Measurements from ENCODE around the gene SMIM31.

SMIM31 gene

GRCh38 chr4:164753873-164754488 lies at the start of gene SMIM31:
SMIM31 (plus strand) TSS chr4:164754131; CDS start chr4:164770444, 16,313 bp downstream.
- DNase-seq = no peak

- DNase-seq = no peak
Observed at GRCh38 chr4:164706675-164707074, 47.3 kb upstream of the SMIM31 start.

- DNase-seq = peak; percentile 11
Observed at GRCh38 chr4:164716901-164717300, 37.0 kb upstream of the SMIM31 start.

DNA sequence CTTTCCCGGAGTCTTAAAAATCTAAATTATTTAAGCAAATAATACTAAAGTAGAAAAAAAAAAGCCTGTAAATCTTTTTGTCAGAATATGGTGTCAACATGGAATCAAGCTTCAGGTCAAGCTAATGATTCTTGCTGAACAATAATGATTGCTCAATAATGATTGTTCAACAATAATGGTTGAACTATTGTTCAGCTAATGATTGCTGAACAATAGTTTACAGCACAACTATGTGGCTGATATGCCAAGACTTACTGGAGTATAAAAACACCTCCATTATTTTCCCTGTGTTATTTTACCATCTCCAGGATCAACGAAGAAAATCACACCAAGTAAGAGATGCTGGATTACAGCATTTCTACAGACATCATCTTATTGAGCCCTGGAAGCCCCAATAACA lies 35.1 kb upstream of the SMIM31 start:
- DNase-seq = no peak

DNA sequence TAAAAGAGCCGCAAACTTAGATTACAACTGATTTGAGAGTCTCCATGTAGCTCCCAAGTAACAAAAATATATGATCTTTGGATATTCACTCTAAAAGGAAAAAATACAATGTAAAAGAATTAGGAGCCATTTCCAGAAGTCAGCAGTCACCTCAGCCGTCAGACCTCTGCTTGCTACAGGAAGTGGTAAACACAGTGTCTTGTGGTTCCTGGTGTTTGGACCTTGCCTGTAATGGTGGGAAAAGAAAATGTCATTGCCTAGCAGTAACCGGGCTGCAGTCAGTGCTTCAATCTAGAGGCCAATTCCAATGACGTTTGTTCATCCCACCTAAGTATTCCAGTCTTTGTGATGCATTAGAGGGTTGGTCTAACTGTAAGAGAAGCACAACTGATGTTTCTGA lies 28.9 kb upstream of the SMIM31 start:
- no peak for DNase-seq

DNA sequence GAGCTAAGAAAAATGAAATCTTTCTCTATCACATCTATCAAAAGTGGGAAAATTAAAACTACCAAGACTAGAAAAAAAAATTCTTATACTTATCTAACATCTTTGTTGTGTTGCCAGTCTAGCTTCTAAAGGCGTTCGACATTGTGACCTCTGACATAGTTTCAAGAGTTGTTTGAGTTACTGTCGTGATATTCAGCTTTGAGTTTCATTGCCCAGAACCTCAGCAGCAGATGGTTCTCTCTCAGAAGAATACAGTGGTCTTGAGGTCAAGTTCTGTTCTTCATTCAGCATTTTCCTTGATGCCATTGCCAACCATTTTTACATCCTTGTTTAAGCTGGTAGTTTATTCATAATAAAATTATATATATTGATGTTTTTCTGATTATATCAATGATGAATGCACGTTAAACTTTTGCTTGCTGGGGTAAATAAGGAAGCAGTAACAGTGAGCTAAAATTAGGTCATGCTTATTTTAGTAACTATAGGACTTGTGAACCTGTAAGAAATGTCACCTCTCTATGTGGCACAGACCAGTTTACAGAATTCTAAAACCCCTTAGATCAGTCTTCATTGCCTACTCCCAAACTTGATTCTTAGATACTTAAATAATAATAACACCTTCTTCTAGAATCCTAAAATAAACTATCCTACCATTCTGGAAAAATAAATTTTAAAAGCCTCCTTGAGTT lies 23.1 kb upstream of the SMIM31 start:
- no peak for DNase-seq

DNA sequence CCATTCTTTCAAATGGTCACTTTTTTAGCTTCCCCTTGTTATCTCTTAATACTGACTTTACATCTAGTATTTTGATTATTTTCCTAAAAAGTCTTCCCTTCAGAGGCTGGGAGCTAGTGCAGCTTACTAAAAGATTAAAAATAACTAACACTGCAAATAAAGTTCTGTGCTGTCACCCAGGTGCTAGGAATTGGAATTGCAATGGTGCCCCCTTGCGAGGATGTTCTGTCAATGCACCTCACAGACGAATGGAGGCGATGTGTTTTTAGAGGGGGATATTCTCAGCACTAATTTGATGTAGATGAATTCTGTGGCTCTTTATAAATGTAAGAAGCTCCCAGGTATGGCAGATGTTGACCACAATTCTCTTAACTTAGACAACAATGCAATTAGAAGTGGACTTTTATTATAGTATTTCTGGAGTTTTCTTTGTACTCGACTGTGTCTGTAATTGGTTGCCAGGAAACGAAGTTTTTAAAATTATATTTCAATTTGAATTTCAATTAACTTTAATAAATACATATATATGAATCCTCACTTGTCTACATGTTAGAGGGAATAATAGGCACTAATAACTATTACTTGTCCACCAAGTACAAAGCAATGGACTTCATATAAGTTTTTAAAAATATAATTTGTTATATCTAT lies 22.0 kb upstream of the SMIM31 start:
- peak; percentile 67 for DNase-seq

GRCh38 chr4:164734484-164734883 lies 19.4 kb upstream of the SMIM31 start:
- peak; percentile 22 for DNase-seq

DNA sequence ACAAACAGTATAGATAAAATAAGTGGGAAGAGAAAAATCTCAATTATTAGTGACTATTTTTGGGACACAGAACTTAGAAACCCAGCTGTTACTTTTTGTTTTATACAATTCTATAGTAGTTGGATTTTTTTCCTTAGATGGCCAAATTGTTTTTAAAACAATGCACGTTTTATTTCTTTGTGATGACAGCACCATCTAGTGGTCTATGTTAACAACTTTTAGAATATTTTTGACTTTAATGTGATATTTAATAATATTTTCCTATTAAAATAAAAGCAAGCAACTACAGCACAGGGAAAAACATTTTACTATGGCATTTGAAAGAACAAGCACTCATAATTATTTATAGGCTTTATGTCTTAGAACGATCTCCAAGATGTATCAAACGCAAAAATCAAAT lies 5.6 kb upstream of the SMIM31 start:
- peak; percentile 49 for DNase-seq

- DNase-seq = no peak
Observed at GRCh38 chr4:164755432-164755831, 1.5 kb downstream of the SMIM31 start.

GRCh38 chr4:164756686-164757085 lies 2.8 kb downstream of the SMIM31 start:
- DNase-seq = no peak

GRCh38 chr4:164761241-164761640 lies 7.3 kb downstream of the SMIM31 start:
- DNase-seq = no peak

DNA sequence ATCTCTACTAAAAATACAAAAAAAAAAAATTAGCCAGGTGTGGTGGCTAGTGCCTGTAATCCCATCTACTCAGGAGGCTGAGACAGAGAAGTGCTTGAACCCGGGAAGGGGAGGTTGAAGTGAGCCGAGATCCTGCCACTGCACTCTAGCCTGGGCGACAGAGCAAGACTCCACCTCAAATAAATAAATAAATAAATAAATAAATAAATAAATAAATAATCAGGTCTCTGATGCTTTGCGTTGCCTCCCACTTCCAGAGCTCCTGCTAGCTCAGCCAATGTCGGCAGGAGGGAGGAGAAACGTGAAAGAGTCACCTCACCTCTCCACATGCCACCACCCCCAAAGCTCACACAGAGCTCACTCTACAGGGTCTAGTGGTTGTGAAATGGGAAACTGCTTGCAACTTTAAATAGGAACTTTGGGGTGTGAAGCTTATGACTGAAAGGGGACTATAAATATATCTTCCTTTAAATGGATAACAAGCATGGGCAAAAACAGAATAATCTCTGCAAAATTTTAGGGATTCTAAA lies 7.9 kb downstream of the SMIM31 start:
- DNase-seq = no peak

DNA sequence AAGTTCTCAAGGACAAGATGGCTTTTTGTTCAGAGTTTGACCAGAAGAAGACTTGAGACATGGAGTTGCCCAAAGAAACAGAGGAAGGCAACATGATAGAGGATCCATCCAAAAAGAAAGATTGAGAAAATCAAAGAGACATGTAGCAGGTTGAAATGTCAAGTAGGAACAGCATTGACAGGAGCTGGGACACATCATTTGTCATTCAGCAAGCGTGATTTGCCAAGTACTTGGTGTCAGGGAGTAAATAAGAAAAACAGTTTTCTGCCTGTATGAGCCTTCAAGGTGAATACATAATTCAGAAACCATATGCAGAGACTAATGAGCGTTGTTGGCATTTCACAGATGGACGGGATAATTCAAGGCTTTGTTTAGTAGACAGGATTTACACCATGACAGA lies 11.2 kb downstream of the SMIM31 start:
- no peak for DNase-seq

GRCh38 chr4:164765833-164766232 lies 11.9 kb downstream of the SMIM31 start:
- DNase-seq = no peak

GRCh38 chr4:164768516-164768915 lies 14.6 kb downstream of the SMIM31 start:
- DNase-seq = no peak

DNA sequence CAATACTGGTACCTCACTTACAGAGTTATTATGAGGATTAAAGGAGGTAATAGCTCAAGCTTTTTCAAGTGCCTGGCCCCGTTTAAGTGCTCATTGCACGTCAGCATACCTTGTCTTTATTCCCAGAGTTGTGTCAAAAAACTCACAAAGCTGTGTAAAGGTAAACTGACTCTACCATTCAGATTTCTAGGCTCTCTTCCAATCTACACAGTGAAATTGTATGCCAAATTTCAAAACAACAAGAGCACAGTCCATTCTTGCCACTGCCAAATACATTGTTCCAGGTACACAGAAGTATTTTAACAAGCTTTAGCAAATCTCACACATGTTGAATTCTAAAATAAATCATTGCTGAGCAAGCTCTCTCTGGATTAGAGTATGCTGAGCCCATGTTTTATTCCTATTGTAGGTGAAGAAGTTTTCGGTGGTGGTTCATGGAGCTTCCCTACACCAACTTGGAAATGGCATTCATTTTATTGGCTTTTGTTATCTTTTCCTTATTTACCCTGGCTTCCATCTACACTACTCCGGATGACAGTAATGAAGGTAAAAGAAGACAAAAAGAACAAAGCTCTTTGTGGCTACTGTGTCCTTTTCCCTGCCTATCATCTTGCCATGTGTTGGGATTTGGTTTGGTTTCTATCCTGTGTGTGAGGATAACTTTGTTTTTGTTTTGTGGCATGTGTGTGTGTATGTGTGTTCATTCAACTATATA lies 16.2 kb downstream of the SMIM31 start:
- no peak for DNase-seq

DNA sequence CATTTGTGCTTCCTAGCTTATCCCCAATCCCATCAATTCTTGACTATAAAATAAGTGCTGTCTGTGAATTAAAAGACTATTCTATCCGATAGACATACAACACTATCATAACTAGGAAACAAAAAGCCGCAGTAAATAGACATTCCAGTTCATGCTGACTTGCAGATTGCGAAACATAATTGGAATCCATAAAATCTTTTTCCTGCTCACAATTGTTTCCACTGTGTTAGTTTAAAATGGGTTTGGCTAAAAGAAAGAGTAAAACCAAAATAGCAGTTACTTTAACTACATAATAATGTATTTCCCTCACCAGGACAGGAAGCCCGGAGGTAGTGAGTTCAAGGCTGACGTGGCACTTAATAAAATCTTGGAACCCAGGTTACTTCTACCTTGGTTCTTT lies 17.2 kb downstream of the SMIM31 start:
- DNase-seq = no peak

- DNase-seq = no peak
Observed at GRCh38 chr4:164772076-164772475, 18.1 kb downstream of the SMIM31 start.

DNA sequence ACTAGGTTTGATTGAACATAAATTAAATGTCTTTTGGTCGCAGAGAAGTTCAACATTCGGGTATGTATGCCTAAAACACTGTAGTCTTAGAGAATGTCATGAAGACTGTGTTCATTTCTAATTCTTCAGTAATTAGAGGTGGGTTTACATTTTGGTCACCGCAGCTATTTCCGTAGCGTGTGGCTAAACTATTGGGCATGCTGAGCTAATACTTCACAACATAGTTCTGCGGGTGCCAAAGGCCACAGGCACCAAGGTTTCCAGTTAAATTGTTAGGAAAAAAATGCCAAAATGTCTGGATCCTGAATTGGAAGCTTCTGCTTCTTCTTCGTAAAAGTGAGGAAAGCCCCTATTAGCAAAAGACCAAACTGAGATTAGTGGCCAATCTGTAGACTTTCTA lies 25.1 kb downstream of the SMIM31 start:
- DNase-seq = no peak

- peak; percentile 69 for DNase-seq
Observed at GRCh38 chr4:164779811-164780216, 25.9 kb downstream of the SMIM31 start.

DNA sequence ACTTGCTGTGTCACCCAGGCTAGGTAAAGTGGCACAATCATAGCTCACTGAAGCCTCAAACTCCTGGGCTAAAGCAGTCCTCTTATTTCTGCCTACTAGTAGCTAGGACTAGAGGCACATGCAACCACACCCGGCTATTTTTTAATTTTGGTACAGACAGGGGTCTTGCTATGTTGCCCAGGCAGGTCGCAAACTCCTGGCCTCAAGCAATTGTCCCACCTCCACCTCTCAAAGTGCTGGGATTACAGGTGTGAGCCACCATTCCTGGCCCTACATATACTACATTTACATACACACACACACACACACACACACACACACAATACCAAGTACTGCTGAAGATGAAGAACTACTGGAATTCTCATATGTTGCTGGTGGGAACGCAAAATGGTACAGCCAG lies 26.9 kb downstream of the SMIM31 start:
- no peak for DNase-seq

DNA sequence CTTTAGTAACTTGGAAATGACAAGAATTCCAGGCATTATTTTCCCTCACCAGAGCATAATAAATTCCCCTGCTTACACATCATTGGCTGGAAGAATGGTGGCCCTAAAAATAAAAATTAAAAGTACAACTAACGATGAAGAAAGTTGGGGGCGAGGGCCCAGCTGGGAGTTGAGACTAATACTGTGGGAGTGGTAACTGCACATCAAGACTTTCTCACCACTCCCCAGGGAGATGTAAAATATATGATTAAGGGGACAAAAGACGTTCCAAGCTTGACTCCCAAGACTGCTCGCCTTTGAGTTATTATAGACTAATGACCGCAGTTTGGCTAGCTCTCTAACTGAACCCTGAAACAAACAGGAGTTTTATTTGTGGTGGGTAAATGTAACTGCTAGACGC lies 30.0 kb downstream of the SMIM31 start:
- DNase-seq = no peak

Measured in NCI-H82 (cell line).